OCI-LY7 (cell line): Measurements from ENCODE around the gene NUDT17. TPM values are rescaled to one million over a fixed set of nuclear protein-coding genes. Genes with fewer than 3 reads are reported as not detected.
A peak's percentile ranks its signal among the peaks of the same experiment; 100 is the strongest.
"Not testable (repeated sequence)": the region's sequence is repeated elsewhere in the genome, so short reads cannot be mapped to it uniquely, and the experiment has no call there.

Experiments used
- BruUV-seq: library from RNA; stranded (reverse); fragments of 400-500 nt; replicated peaks from 2 replicates; lab custom pipeline; 2021; lab: Mats Ljungman, UMichigan
- CTCF ChIA-PET: fragments of 300-600 bp; sonication (Branson Sonifier 250); formaldehyde crosslinking; loops from one replicate; lab custom pipeline; 2022; ENCODE audit warnings: antibody characterized with exemption; ENCODE audit not compliant: unreplicated experiment; lab: Charles Lee
- POLR2A ChIA-PET: fragments of 300-600 bp; sonication (Branson Sonifier 250); formaldehyde crosslinking; loops from one replicate; lab custom pipeline; 2022; ENCODE audit warnings: antibody characterized with exemption; lab: Charles Lee
- DNase-seq: peaks from one replicate; pipeline ENCODE4 v3.0.0-alpha.2; 2015; ENCODE audit warnings: low spot score
- H2AFZ ChIP-seq: fragments of 200-600 bp; sonication (generic), shearing (Covaris generic); 2 replicates; pipeline ENCODE4 v1.6.1; 2014; ENCODE audit warnings: mild to moderate bottlenecking, antibody characterized with exemption, low read length, moderate library complexity
- H3K27ac ChIP-seq: fragments of 200-600 bp; sonication (generic); 2 replicates; pipeline ENCODE4 v1.5.1; 2014; ENCODE audit warnings: mixed run types, low read depth, mild to moderate bottlenecking, moderate library complexity, low read length, inconsistent platforms; ENCODE audit not compliant: poor library complexity, severe bottlenecking
- H3K36me3 ChIP-seq: fragments of 200-600 bp; sonication (generic); 2 replicates; pipeline ENCODE4 v1.6.1; 2014; ENCODE audit warnings: mild to moderate bottlenecking, antibody characterized with exemption, low read length, moderate library complexity, mixed read lengths; ENCODE audit not compliant: insufficient read depth
- H3K4me1 ChIP-seq: fragments of 200-600 bp; sonication (generic); 2 replicates; pipeline ENCODE4 v1.5.1; 2014; ENCODE audit warnings: mild to moderate bottlenecking, low read length; ENCODE audit not compliant: insufficient read depth, poor library complexity, severe bottlenecking
- H3K4me2 ChIP-seq: fragments of 200-600 bp; sonication (generic); 2 replicates; pipeline ENCODE4 v1.6.1; 2014; ENCODE audit warnings: mild to moderate bottlenecking, low read length
- H3K4me3 ChIP-seq: fragments of 200-600 bp; sonication (generic); 2 replicates; pipeline ENCODE4 v1.5.1; 2014; ENCODE audit warnings: mild to moderate bottlenecking, low read depth, low read length; ENCODE audit not compliant: poor library complexity, severe bottlenecking
- H3K79me2 ChIP-seq: fragments of 200-600 bp; sonication (generic); 2 replicates; pipeline ENCODE4 v1.6.1; 2016; ENCODE audit warnings: low read depth, mild to moderate bottlenecking, low read length, moderate library complexity, mixed read lengths; ENCODE audit not compliant: insufficient read depth
- H3K9me2 ChIP-seq: fragments of 200-600 bp; sonication (generic); 2 replicates; pipeline ENCODE4 v1.6.1; 2016; ENCODE audit warnings: mild to moderate bottlenecking, low read length, mixed read lengths; ENCODE audit not compliant: insufficient read depth
- H3K9me3 ChIP-seq: fragments of 200-600 bp; sonication (generic); 2 replicates; pipeline ENCODE4 v1.6.1; 2014; ENCODE audit warnings: mild to moderate bottlenecking, mixed run types, low read length, mixed read lengths
- H4K20me1 ChIP-seq: fragments of 200-600 bp; sonication (generic); 2 replicates; pipeline ENCODE4 v1.6.1; 2014; ENCODE audit warnings: mild to moderate bottlenecking, antibody characterized with exemption, low read length, moderate library complexity, mixed read lengths; ENCODE audit not compliant: insufficient read depth
- CTCF ChIP-seq: fragments of 200-600 bp; sonication (generic); conservative IDR thresholded peaks from 2 replicates; pipeline ENCODE4 v1.5.1; 2014; ENCODE audit warnings: mild to moderate bottlenecking, antibody characterized with exemption, low read length, moderate library complexity, mixed read lengths
- EZH2phosphoT487 ChIP-seq: fragments of 200-600 bp; sonication (generic); IDR thresholded peaks from 2 replicates; pipeline ENCODE4 v1.6.1; 2018; ENCODE audit warnings: low read depth, borderline replicate concordance, mild to moderate bottlenecking, mixed run types, antibody characterized with exemption, low read length, moderate library complexity, mixed read lengths
- intact Hi-C: fragments of 100-400 bp; cut with micrococcal nuclease; formaldehyde crosslinking; loops from one replicate; pipeline ENCODE4 v1.10.0; 2022; ENCODE audit not compliant: unreplicated experiment
- total RNA-seq, 2 experiments: library from RNA; depleted of rRNA in 1 of 2; stranded (reverse); fragments of >200 nt in 1 of 2; shearing (Covaris generic) in 1 of 2; gene quantifications; 2 replicates each; pipeline ENCODE4 v1.2.3, GENCODE V29; 2014 to 2022

The NUDT17 gene
- total RNA-seq, 2 experiments from 2014 or later, result 16.9 to 39.3 TPM

- Histone ChIP-seq H3K79me2 (peaks cover 53% of the 10 kb centered on the region), H3K36me3 (no peaks in the 10 kb centered on the region), H3K9me3 (no peaks in the 10 kb centered on the region), H3K4me2 (no peak overlapping the region), H3K4me1 (no peaks in the 10 kb centered on the region), H3K4me3 (no peak overlapping the region), H3K27ac (no peak overlapping the region), H2AFZ (no peak overlapping the region), H3K9me2 (no peaks in the 10 kb centered on the region), H4K20me1 (no peaks in the 10 kb centered on the region)
- POLR2A ChIA-PET, result interaction anchor here (0.8 to 1.6 kb wide), 4 partner anchors 9 to 26 kb away, joined by 3 to 5 read pairs (median 4); no protein-coding TSS in a partner anchor
- intact Hi-C loops, result no loop called here
- TF ChIP-seq CTCF (no peak), EZH2phosphoT487 (no peak)
- DNase-seq, result no peak
- CTCF ChIA-PET, result interaction anchor here (0.8 kb wide), 1 partner anchor 23 kb away, joined by 3 read pairs; no protein-coding TSS in a partner anchor
- no TSS peak for BruUV-seq
These were observed 39.0 kb upstream of the NUDT17 start for GRCh38 chr1:145806408-145806807.

- CTCF ChIA-PET, result interaction anchor here (0.8 kb wide), 1 partner anchor 22 kb away, joined by 3 read pairs; no protein-coding TSS in a partner anchor
- POLR2A ChIA-PET, result interaction anchor here (0.8 kb wide), 1 partner anchor 27 kb away, joined by 3 read pairs; no protein-coding TSS in a partner anchor
- H3K36me3 ChIP-seq, result no peaks in the 10 kb centered on the region
- H3K4me1 ChIP-seq, result no peaks in the 10 kb centered on the region
- no TSS peak for BruUV-seq
- no peaks in the 10 kb centered on the region for H3K9me3 ChIP-seq
- TF ChIP-seq CTCF, result no peak
- TF ChIP-seq EZH2phosphoT487, result no peak
- H3K9me2 ChIP-seq, result no peaks in the 10 kb centered on the region
- H3K4me3 ChIP-seq, result no peak overlapping the region
- H3K27ac ChIP-seq, result no peak overlapping the region
- H3K79me2 ChIP-seq, result peaks cover 53% of the 10 kb centered on the region
- DNase-seq, result no peak
- no peaks in the 10 kb centered on the region for H4K20me1 ChIP-seq
- H2AFZ ChIP-seq, result no peak overlapping the region
- intact Hi-C loops, result no loop called here
- H3K4me2 ChIP-seq, result no peak overlapping the region
These were observed 38.6 kb upstream of the NUDT17 start for GRCh38 chr1:145806844-145807243.

- H3K4me2 ChIP-seq, POLR2A ChIA-PET, H3K4me3 ChIP-seq, DNase-seq, BruUV-seq, H3K27ac ChIP-seq, H4K20me1 ChIP-seq, H3K4me1 ChIP-seq, H3K79me2 ChIP-seq, intact Hi-C loops, H3K9me2 ChIP-seq, H2AFZ ChIP-seq, H3K9me3 ChIP-seq, CTCF ChIA-PET, H3K36me3 ChIP-seq: not testable (repeated sequence)
These were observed 32.2 kb upstream of the NUDT17 start for GRCh38 chr1:145812977-145813810.

GRCh38 chr1:145818095-145818494 lies 27.3 kb upstream of the NUDT17 start:
- H2AFZ ChIP-seq, H3K36me3 ChIP-seq, H3K27ac ChIP-seq, H3K9me3 ChIP-seq, CTCF ChIA-PET, intact Hi-C loops, H3K79me2 ChIP-seq, POLR2A ChIA-PET, H3K4me2 ChIP-seq, H3K4me3 ChIP-seq, H3K9me2 ChIP-seq, H4K20me1 ChIP-seq, H3K4me1 ChIP-seq, DNase-seq: not testable (repeated sequence)
- TSS peak; percentile 21 for BruUV-seq
